GM10266 (cell line): ENCODE data around the gene MCAM.

Experiments
- DNase-seq: peaks from one replicate; pipeline ENCODE4 v3.0.0; 2012; ENCODE audit errors: extremely low spot score
- TF ChIP-seq, protein P1 (sequence below): IDR thresholded peaks from 2 replicates; pipeline ENCODE4 v1.5.1; 2012; ENCODE audit warnings: mild to moderate bottlenecking, low read depth; ENCODE audit not compliant: control insufficient read depth, insufficient read depth; ENCODE audit errors: missing control alignments

Gene MCAM

DNA sequence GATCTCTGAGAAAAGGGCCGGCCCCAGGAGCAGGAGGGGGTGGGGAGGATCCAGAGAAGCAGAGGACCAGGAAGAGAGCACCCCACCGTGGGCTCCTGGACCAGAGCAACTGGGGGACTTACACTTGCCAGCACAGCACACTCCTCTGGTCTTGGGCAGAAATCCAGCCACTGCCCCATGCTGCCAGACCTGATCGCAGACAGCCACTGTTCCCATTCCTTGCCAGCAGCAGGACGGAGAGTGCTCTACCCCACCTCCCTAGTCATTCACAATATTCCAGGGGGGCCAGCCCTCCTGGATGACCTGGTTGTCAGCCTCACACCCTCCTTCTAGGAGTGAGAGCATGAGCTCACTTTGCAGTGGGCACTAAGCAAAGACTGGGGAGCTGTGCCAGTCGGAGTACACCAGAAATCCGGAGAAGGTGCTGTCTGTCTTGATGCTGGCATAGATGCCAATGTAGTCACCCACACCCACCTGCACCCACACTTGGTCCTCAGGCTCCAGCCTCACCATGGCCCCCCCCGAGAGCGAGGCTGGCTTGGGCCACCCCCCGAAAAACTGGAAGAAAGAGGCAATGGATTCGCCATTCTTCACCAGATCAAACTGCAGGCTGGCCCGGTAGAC, 22.1 kb upstream of the MCAM start:
- TF ChIP-seq, protein P1, sequence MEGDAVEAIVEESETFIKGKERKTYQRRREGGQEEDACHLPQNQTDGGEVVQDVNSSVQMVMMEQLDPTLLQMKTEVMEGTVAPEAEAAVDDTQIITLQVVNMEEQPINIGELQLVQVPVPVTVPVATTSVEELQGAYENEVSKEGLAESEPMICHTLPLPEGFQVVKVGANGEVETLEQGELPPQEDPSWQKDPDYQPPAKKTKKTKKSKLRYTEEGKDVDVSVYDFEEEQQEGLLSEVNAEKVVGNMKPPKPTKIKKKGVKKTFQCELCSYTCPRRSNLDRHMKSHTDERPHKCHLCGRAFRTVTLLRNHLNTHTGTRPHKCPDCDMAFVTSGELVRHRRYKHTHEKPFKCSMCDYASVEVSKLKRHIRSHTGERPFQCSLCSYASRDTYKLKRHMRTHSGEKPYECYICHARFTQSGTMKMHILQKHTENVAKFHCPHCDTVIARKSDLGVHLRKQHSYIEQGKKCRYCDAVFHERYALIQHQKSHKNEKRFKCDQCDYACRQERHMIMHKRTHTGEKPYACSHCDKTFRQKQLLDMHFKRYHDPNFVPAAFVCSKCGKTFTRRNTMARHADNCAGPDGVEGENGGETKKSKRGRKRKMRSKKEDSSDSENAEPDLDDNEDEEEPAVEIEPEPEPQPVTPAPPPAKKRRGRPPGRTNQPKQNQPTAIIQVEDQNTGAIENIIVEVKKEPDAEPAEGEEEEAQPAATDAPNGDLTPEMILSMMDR = no peak
- no peak for DNase-seq

DNA sequence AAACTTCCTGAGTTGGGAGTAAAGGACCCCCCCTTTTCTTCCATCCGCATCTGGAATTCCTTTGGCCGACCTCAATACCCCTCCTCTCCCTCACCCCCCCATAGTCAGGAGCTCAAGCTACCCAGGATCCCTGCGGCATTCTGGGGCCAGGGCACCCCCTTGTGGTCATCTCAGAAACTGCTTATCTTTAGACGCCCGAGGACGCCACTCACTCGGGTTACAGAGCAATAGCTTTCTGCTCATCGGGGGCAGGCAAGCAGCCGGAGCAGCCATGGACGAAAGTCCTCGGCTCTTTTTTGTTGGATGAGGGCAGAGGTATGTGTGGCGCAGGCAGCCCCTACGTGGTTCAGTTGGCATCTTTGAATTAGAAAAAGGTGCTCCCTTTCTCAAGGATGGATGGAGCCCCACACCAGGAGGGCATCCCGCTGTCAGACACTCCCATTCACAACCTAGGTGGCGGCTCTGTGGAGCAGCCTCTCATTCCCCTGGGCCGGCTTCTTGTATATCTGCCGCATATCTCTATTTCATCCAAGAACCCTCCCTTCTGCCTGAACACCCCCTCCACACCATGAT, 21.5 kb upstream of the MCAM start:
- TF ChIP-seq, protein P1 = peak; percentile 79
- DNase-seq = peak; percentile 89

DNA sequence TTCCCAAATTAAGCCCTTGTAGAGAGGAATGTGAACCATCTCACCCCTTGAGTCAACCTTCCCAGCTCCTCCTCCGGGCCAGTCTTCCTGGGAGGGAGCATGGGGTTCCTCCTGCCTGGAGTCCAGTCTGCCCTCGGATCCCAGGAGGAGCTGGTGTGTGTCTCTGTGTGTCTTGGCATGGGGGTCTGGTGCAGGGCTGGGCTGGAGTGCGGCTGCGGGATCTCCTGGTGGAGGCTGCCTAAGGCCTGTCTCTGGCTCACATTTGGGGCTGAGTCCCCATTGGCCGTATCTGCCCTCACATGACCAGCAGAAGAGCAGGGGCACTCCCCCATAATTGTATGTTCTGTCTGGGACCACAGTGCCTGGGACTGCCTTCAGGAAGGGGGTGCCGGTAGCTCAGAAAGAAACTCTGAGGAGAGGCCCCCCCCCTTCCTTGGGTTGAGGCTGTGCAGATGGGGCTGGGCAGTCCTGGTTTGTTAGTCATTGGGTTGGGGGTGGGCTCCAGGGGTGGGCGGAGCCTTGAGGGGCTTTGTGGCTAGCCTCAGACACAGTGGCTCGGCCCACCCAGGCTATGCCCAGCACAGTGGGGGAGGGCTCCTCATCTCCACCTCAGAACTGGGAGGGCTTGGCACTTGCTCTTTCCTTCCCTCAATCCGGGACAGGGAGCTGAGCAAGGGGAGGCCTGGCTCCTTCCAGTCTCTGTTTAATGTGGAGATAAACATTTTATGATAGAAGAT, 20.8 kb upstream of the MCAM start:
- no peak for DNase-seq
- TF ChIP-seq, protein P1 = no peak

DNA sequence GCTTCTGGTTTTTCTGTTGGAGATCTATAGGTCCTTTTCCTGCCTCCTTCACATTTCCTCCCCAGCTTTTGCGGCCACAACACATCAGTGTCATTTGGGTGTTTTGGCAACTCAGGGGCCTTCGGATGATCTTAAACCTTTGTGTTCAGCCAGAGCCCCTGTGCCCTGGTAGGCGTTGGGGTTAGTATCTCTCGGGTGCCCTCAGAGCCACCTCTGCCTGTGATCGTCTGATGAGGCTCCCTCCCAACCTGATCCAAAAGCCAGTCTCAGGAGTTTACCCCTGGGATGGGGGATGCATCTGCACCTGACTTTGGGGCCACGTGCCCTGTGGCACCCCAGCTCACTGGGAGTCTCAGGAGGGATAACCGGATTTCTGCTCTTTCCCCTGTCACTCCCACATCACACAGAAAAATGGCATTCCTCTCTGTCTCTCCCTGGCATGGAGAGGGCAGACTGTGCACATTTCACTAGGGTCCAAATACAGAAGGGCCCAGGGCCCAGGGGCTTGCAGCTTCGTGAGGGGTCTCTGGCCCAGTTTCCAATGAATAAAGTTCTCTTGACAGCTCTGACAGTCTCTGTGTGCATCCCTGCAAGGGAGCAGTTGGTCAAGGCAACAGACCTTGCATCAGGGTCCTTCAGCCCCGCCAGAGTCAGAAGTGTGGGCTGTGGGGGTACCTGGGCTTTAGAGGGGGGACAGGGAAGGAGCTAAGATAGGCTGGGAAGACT, 20.0 kb upstream of the MCAM start:
- DNase-seq = no peak
- TF ChIP-seq, protein P1 = no peak

DNA sequence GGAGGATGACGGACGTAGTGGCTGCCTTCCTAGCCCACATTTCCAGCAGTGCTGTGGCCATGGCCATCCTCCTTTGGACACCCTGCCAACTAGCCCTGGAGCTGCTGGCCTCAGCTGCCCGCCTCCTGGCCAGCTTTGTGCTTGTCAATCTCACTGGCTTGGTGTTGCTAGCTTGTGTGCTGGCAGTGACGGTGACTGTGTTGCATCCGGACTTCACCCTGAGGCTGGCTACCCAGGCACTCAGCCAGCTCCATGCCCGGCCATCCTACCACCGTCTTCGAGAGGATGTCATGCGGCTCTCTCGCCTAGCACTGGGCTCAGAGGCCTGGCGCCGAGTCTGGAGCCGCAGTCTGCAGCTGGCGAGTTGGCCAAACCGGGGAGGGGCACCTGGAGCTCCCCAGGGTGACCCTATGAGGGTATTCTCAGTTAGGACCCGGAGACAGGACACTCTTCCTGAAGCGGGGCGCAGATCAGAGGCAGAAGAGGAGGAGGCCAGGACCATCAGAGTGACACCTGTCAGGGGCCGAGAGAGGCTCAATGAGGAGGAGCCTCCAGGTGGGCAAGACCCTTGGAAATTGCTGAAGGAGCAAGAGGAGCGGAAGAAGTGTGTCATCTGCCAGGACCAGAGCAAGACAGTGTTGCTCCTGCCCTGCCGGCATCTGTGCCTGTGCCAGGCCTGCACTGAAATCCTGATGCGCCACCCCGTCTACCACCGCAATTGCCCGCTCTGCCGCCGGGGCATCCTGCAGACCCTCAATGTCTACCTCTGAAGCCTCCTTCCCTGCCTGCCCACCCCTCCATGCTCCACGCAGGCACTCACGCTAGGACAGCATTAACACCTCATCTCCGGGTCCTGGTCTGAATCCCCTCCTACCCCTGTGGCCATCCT, 19.0 kb upstream of the MCAM start:
- DNase-seq = no peak
- TF ChIP-seq, protein P1 = no peak

DNA sequence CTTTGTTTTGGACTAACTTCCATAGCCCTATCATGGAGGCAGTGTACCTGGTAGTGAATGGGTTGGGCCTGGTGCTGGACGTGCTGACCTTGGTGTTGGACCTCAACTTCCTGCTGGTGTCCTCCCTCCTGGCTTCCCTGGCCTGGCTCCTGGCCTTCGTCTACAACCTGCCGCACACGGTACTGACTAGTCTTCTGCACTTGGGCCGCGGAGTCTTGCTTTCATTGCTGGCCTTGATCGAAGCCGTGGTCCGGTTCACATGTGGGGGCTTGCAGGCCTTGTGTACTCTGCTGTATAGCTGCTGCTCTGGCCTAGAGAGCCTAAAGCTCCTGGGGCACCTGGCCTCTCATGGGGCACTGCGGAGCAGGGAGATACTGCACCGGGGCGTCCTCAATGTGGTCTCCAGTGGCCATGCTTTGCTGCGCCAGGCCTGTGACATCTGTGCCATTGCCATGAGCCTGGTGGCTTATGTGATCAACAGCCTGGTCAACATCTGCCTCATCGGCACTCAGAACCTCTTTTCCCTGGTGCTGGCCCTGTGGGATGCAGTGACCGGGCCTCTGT, 18.2 kb upstream of the MCAM start:
- TF ChIP-seq, protein P1 = no peak
- DNase-seq = no peak
